Measurements from ENCODE around the gene LIN7A.

Gene LIN7A

DNA sequence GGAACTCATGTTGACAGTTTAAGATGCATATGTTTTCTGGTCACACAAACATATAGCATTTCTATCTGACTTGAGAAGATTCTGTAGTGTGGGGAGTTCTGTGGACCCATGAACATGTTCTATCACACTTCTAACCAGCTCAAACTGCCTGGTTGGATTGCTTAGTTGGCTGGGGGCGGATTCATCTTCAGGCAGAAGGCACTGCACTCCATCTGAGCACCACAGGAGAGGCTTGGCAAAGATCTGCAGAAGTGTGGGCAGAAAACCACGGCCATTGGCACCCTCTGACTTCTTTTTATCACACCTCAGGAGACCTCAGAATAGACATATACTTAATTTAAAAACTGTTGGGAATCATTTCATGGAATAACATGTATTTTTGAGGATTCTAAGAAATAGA is 68.5 kb downstream of the LIN7A start:
- TF ChIP-seq, protein P1, sequence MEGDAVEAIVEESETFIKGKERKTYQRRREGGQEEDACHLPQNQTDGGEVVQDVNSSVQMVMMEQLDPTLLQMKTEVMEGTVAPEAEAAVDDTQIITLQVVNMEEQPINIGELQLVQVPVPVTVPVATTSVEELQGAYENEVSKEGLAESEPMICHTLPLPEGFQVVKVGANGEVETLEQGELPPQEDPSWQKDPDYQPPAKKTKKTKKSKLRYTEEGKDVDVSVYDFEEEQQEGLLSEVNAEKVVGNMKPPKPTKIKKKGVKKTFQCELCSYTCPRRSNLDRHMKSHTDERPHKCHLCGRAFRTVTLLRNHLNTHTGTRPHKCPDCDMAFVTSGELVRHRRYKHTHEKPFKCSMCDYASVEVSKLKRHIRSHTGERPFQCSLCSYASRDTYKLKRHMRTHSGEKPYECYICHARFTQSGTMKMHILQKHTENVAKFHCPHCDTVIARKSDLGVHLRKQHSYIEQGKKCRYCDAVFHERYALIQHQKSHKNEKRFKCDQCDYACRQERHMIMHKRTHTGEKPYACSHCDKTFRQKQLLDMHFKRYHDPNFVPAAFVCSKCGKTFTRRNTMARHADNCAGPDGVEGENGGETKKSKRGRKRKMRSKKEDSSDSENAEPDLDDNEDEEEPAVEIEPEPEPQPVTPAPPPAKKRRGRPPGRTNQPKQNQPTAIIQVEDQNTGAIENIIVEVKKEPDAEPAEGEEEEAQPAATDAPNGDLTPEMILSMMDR (conservative IDR thresholded peaks at IDR 0.05): no peak
- H3K27ac ChIP-seq: no peak overlapping the region

GRCh38 chr12:80868576-80868975 is 69.2 kb downstream of the LIN7A start:
- H3K27ac ChIP-seq: no peak overlapping the region
- TF ChIP-seq, protein P1 (conservative IDR thresholded peaks at IDR 0.05): no peak

GRCh38 chr12:80867941-80868340 is 69.8 kb downstream of the LIN7A start:
- TF ChIP-seq, protein P1 (conservative IDR thresholded peaks at IDR 0.05): no peak

DNA sequence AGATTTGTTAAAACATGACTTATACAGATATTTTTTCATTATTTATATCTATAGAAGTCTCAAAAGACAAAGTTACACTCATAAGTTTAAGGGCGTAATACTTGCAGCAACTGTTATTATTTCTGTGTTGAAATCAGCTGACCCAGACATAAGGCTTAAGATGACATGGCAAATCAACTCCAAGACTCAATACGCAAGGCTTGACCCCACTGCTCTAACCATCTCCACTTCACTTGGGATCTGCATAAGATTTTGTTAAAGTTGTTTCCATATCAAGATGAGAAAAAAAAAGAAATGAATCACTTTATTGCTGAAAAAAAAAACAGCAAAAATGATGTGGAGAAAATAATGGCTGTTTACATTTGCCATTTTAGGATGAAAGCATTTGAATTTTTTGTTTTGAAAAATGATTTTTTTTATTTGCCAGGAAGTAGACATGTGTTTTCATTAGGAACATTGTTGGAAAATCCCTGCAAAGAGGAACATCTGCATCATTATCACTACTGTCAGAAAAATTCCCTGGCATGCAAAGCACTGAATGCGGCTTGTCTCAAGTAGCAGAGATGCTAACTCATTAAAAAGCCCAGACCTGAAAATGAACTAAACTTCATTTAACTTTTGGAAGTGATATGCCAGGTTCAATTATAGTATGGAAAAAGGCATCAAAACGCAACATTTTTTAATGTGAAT is 73.5 kb downstream of the LIN7A start:
- H3K27ac ChIP-seq: no peak overlapping the region
- TF ChIP-seq, protein P1 (conservative IDR thresholded peaks at IDR 0.05): no peak

More at GRCh38 chr12:80867941-80868340, 69.8 kb downstream of the LIN7A start:
- H3K27ac ChIP-seq: no peak overlapping the region

GRCh38 chr12:80862531-80862930 is 75.2 kb downstream of the LIN7A start:
- TF ChIP-seq, protein P1 (conservative IDR thresholded peaks at IDR 0.05): no peak
- no peak overlapping the region for H3K27ac ChIP-seq

- TF ChIP-seq, protein P1 (conservative IDR thresholded peaks at IDR 0.05): no peak
- no peak overlapping the region for H3K27ac ChIP-seq
These were observed 75.9 kb downstream of the LIN7A start for GRCh38 chr12:80861641-80862378.

DNA sequence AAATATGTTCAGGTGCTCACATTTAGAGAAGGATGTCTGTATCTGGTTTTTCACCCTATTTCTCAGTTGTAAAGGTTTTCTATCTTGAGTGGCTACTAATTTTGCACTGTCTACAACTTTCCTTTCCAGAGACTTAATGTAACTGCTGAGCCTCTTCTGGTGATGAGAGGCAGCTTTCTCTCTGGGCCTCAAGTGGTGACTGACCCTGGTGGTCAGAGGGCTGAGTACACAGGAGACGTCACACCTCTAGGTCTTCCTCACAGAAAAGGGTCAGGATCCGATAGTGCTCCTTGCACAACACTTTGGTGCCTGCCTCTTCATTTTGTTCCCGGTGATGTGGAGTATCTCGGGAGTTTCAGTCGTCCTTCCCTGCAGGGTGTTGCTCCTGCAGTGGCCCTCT is 76.8 kb downstream of the LIN7A start:
- TF ChIP-seq, protein P1 (conservative IDR thresholded peaks at IDR 0.05): no peak
- no peak overlapping the region for H3K27ac ChIP-seq
